NT2/D1 (cell line): Measurements from ENCODE around the gene FBXL20.
"Not testable (repeated sequence)": the region's sequence is repeated elsewhere in the genome, so short reads cannot be mapped to it uniquely, and the experiment has no call there.

Source experiments
- DNase-seq: peaks from one replicate; pipeline ENCODE4 v3.0.0-alpha.2; 2011; ENCODE audit warnings: low read depth, low spot score
- H3K27me3 ChIP-seq: 2 replicates; pipeline ENCODE4 v1.6.0; 2011; ENCODE audit warnings: mild to moderate bottlenecking; ENCODE audit not compliant: insufficient read length, insufficient read depth
- H3K36me3 ChIP-seq: 2 replicates; pipeline ENCODE4 v1.6.1; 2011; ENCODE audit warnings: mild to moderate bottlenecking, low read length, mixed read lengths; ENCODE audit not compliant: insufficient read depth, insufficient read length
- H3K4me1 ChIP-seq: 2 replicates; pipeline ENCODE4 v1.5.1; 2011; ENCODE audit not compliant: insufficient read depth, insufficient read length
- H3K4me3 ChIP-seq: 2 replicates; pipeline ENCODE4 v1.5.1; 2011; ENCODE audit warnings: low read depth; ENCODE audit not compliant: insufficient read length
- H3K9ac ChIP-seq: 2 replicates; pipeline ENCODE4 v1.6.0; 2011; ENCODE audit warnings: low read depth; ENCODE audit not compliant: insufficient read length
- H3K9me3 ChIP-seq: 2 replicates; pipeline ENCODE4 v1.5.1; 2011; ENCODE audit warnings: mild to moderate bottlenecking, low read length; ENCODE audit not compliant: insufficient read depth
- SUZ12 ChIP-seq: IDR thresholded peaks from 2 replicates; pipeline ENCODE4 v1.6.1; 2011; ENCODE audit not compliant: insufficient read length, insufficient read depth; ENCODE audit errors: extremely low read depth
- YY1 ChIP-seq: IDR thresholded peaks from 2 replicates; pipeline ENCODE4 v1.6.1; 2011; ENCODE audit not compliant: insufficient read length, insufficient read depth
- ZNF274 ChIP-seq: IDR thresholded peaks from 2 replicates; pipeline ENCODE4 v1.6.1; 2011; ENCODE audit warnings: mild to moderate bottlenecking, low read depth, low read length

FBXL20 gene

DNA sequence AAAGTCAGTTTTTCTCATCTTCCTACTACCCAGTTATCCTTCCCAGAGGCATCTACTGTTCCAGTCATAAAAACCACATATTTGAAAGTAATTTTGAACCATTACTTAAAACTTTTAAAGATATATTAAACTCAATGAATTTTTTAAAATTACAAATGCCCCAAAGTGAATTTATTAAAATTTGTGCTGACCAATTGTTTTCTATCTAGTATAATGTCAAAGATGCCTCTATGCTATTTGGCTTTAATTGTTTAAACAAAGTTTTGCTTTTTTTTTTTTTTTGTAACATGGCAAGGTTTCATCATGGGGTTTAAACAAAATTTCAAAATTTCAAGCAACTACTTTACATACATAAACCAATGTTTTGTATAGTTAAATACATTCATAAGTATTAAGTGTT is 60.7 kb downstream of the FBXL20 start:
- TF ChIP-seq ZNF274 (no peak), SUZ12 (no peak), YY1 (no peak)
- no peaks in the 10 kb centered on the region for H3K4me1 ChIP-seq
- no peak overlapping the region for H3K4me3 ChIP-seq
- no peak overlapping the region for H3K9ac ChIP-seq
- no peak for DNase-seq
- peaks cover 7% of the 10 kb centered on the region; the same call in 1 of the 2 replicates for H3K9me3 ChIP-seq
- H3K27me3 ChIP-seq: no peaks in the 10 kb centered on the region
- peaks cover 2% of the 10 kb centered on the region for H3K36me3 ChIP-seq

DNA sequence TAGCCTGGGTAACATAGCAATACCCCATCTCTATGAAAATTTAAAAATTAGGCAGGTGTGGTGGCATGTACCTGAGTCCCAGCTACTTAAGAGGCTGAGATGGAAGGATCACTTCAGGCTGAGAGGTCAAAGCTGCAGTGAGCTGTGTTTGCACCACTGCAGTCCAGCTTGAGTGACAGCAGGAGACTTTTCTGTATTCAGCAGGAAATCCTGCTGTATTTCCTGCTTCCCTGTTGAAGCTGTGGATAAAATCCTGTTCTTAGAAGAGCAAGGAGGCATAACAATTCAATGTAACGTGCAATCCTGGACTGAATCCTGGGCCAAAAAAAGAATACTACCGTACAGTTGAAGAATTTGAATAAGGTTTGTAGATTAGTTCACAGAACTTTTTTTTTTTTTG is 62.2 kb downstream of the FBXL20 start:
- Histone ChIP-seq H3K27me3 (no peaks in the 10 kb centered on the region), H3K9ac (no peak overlapping the region), H3K4me1 (no peaks in the 10 kb centered on the region), H3K4me3 (no peak overlapping the region), H3K36me3 (peaks cover 2% of the 10 kb centered on the region), H3K9me3 (peaks cover 7% of the 10 kb centered on the region; the same call in 1 of the 2 replicates)
- no peak for DNase-seq
- TF ChIP-seq SUZ12 (no peak), ZNF274 (no peak), YY1 (no peak)

- H3K4me1 ChIP-seq: not testable (repeated sequence)
These were observed 63.8 kb downstream of the FBXL20 start for GRCh38 chr17:39337649-39338048.

GRCh38 chr17:39335704-39336223 is 65.7 kb downstream of the FBXL20 start:
- Histone ChIP-seq H3K9ac (no peak overlapping the region), H3K27me3 (no peaks in the 10 kb centered on the region), H3K4me1 (no peaks in the 10 kb centered on the region), H3K4me3 (no peak overlapping the region), H3K36me3 (peaks cover 2% of the 10 kb centered on the region), H3K9me3 (peaks cover 13% of the 10 kb centered on the region; the same call in 1 of the 2 replicates)
- no peak for DNase-seq
- TF ChIP-seq YY1: no peak
- no peak for TF ChIP-seq ZNF274
- TF ChIP-seq SUZ12: no peak

More at GRCh38 chr17:39337649-39338048, 63.8 kb downstream of the FBXL20 start:
- H3K36me3 ChIP-seq, H3K4me3 ChIP-seq, H3K27me3 ChIP-seq, H3K9ac ChIP-seq, DNase-seq: not testable (repeated sequence)
- H3K9me3 ChIP-seq: peaks cover 12% of the 10 kb centered on the region; the same call in 1 of the 2 replicates

GRCh38 chr17:39334008-39334744 is 67.2 kb downstream of the FBXL20 start:
- peaks cover 13% of the 10 kb centered on the region; the same call in 1 of the 2 replicates for H3K9me3 ChIP-seq
- H3K4me1 ChIP-seq, H3K4me3 ChIP-seq, H3K9ac ChIP-seq, H3K36me3 ChIP-seq, H3K27me3 ChIP-seq, DNase-seq: not testable (repeated sequence)

DNA sequence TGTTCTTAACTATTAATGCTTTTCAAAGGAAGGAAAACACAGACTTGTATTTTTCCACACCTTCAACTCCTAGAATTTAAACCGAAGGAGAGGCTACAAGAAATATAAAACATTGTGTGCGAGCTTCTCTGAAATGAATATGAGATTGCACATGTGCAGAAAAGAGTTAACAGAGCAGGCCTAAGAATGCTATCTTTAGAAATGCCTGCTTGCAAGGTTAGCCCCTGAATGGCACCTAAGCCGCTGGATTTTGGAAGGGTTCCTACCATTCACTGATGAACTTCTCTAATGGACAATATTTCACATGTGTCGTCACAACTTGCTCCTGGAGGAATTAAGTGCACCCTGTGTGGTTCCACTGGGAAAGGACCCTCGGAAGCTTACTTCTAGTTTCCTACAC is 69.3 kb downstream of the FBXL20 start:
- Histone ChIP-seq H3K4me1 (no peaks in the 10 kb centered on the region), H3K9me3 (peaks cover 13% of the 10 kb centered on the region; the same call in 1 of the 2 replicates), H3K4me3 (no peak overlapping the region), H3K36me3 (no peaks in the 10 kb centered on the region), H3K9ac (no peak overlapping the region), H3K27me3 (no peaks in the 10 kb centered on the region)
- DNase-seq: no peak
- TF ChIP-seq YY1 (no peak), ZNF274 (no peak), SUZ12 (no peak)

GRCh38 chr17:39328815-39329214 is 72.6 kb downstream of the FBXL20 start:
- DNase-seq: no peak
- Histone ChIP-seq H3K4me1 (no peaks in the 10 kb centered on the region), H3K9me3 (peaks cover 6% of the 10 kb centered on the region; the same call in 1 of the 2 replicates), H3K4me3 (no peak overlapping the region), H3K27me3 (no peaks in the 10 kb centered on the region), H3K36me3 (no peaks in the 10 kb centered on the region), H3K9ac (no peak overlapping the region)
- TF ChIP-seq SUZ12 (no peak), ZNF274 (no peak), YY1 (no peak)
